ENCODE data around the gene HDGFL1. TPM values are rescaled to one million over a fixed set of nuclear protein-coding genes. Genes with fewer than 3 reads are reported as not detected.

The HDGFL1 gene
- total RNA-seq, 2 experiments from 2014 or later: not detected

DNA sequence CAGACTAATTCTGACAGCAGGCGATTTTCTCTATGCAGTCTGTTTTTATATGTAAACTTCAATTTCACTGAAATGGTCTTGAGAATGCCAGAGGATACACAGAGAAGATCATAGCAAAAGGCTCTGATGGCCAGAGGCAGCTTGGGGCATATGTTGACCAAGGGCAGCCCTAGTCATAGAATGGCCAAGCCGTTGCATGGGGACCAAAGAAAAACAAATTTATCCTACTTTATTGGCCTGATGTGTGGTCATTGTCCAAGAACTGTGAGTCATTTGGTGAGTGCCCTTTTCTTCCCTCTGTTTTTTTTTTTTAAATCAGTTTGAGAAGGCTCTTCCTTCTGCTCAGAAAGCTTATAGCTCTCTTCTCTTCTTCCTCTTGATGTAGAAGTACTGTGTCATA, 5.8 kb downstream of the HDGFL1 start:
- H3K4me3 Mint-ChIP-seq: no peak overlapping the region
- DNase-seq: no peak
- no peaks in the 10 kb centered on the region for H3K36me3 Mint-ChIP-seq (ENCODE audit: low read depth)
- TF ChIP-seq CTCF (IDR thresholded peaks at IDR 0.05): no peak
- CTCF ChIA-PET: no interaction called here
- no peaks in the 10 kb centered on the region for H3K27me3 Mint-ChIP-seq
- H3K27ac Mint-ChIP-seq: no peak overlapping the region
- no peak for ATAC-seq
- no peaks in the 10 kb centered on the region for H3K4me1 Mint-ChIP-seq (ENCODE audit: low read depth)
- POLR2A ChIA-PET: no interaction called here
- intact Hi-C loops (cut with micrococcal nuclease): no loop called here
- no peaks in the 10 kb centered on the region for H3K9me3 Mint-ChIP-seq

- no peaks in the 10 kb centered on the region for H3K36me3 Mint-ChIP-seq (ENCODE audit: low read depth)
- H3K4me1 Mint-ChIP-seq (ENCODE audit: low read depth): no peaks in the 10 kb centered on the region
- intact Hi-C loops (cut with micrococcal nuclease): no loop called here
- no peaks in the 10 kb centered on the region for H3K27me3 Mint-ChIP-seq
- H3K4me3 Mint-ChIP-seq: no peak overlapping the region
- ATAC-seq (no peak), DNase-seq (no peak)
- no peak for TF ChIP-seq CTCF (IDR thresholded peaks at IDR 0.05)
- H3K9me3 Mint-ChIP-seq: no peaks in the 10 kb centered on the region
- H3K27ac Mint-ChIP-seq: no peak overlapping the region
- POLR2A ChIA-PET: no interaction called here
- CTCF ChIA-PET: no interaction called here
Measured at GRCh38 chr6:22579439-22579838, 10.1 kb downstream of the HDGFL1 start.

DNA sequence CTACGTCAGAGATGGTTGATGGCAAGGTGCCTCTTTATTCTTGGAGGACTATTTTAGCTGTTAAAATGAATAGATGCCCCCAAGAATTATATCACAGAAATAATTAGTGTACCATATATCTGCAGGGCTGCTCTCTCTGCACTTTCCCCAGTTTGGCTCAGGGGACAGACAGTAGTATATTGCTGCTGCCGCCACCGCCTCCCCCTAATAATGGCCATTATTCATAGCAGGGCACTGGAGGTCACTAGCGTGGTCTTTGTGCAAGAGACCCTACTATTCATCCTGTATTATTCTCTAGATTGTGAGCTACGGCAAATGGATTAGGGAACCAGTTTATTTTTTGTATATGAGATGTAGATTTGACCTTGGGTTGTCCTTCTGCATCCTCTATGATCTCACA, 11.0 kb downstream of the HDGFL1 start:
- H3K9me3 Mint-ChIP-seq: no peaks in the 10 kb centered on the region
- intact Hi-C loops (cut with micrococcal nuclease): no loop called here
- DNase-seq (no peak), ATAC-seq (no peak)
- no peak overlapping the region for H3K4me3 Mint-ChIP-seq
- no peaks in the 10 kb centered on the region for H3K27me3 Mint-ChIP-seq
- ChIA-PET POLR2A (no interaction called here), CTCF (no interaction called here)
- no peaks in the 10 kb centered on the region for H3K36me3 Mint-ChIP-seq (ENCODE audit: low read depth)
- no peak for TF ChIP-seq CTCF (IDR thresholded peaks at IDR 0.05)
- no peaks in the 10 kb centered on the region for H3K4me1 Mint-ChIP-seq (ENCODE audit: low read depth)
- no peak overlapping the region for H3K27ac Mint-ChIP-seq

GRCh38 chr6:22582417-22583205, 13.2 kb downstream of the HDGFL1 start:
- no peak overlapping the region for H3K4me3 Mint-ChIP-seq
- H3K27me3 Mint-ChIP-seq: no peaks in the 10 kb centered on the region
- intact Hi-C loops (cut with micrococcal nuclease): no loop called here
- TF ChIP-seq CTCF (IDR thresholded peaks at IDR 0.05): no peak
- no peaks in the 10 kb centered on the region for H3K36me3 Mint-ChIP-seq (ENCODE audit: low read depth)
- no peaks in the 10 kb centered on the region for H3K4me1 Mint-ChIP-seq (ENCODE audit: low read depth)
- no peak for DNase-seq
- H3K27ac Mint-ChIP-seq: no peak overlapping the region
- no peak for ATAC-seq
- H3K9me3 Mint-ChIP-seq: no peaks in the 10 kb centered on the region
- ChIA-PET POLR2A (no interaction called here), CTCF (interaction anchor here (2.1 kb wide), 1 partner anchor 12 kb away, joined by 4 read pairs; no protein-coding TSS in a partner anchor)

GRCh38 chr6:22583230-22583629, 13.9 kb downstream of the HDGFL1 start:
- DNase-seq (no peak), ATAC-seq (no peak)
- no peak overlapping the region for H3K4me3 Mint-ChIP-seq
- POLR2A ChIA-PET: no interaction called here
- no peaks in the 10 kb centered on the region for H3K36me3 Mint-ChIP-seq (ENCODE audit: low read depth)
- H3K27me3 Mint-ChIP-seq: no peaks in the 10 kb centered on the region
- no peak for TF ChIP-seq CTCF (IDR thresholded peaks at IDR 0.05)
- intact Hi-C loops (cut with micrococcal nuclease): no loop called here
- H3K27ac Mint-ChIP-seq: no peak overlapping the region
- no peaks in the 10 kb centered on the region for H3K4me1 Mint-ChIP-seq (ENCODE audit: low read depth)
- no peaks in the 10 kb centered on the region for H3K9me3 Mint-ChIP-seq
- CTCF ChIA-PET: interaction anchor here (2.1 kb wide), 1 partner anchor 11 kb away, joined by 4 read pairs; no protein-coding TSS in a partner anchor

Data from activated CD8-positive, alpha-beta T cell treated with anti-CD3 and anti-CD28 coated beads for 36 hours (primary cell).